GM21786 (cell line): ENCODE data around the gene CAPN7.
"Not testable (repeated sequence)": the region's sequence is repeated elsewhere in the genome, so short reads cannot be mapped to it uniquely, and the experiment has no call there.

ENCODE experiments used
- ATAC-seq: cut with Tn5 transposase; IDR thresholded peaks from one replicate; pipeline ENCODE4 v1.9.1; 2021; ENCODE audit not compliant: unreplicated experiment

CAPN7 gene

DNA sequence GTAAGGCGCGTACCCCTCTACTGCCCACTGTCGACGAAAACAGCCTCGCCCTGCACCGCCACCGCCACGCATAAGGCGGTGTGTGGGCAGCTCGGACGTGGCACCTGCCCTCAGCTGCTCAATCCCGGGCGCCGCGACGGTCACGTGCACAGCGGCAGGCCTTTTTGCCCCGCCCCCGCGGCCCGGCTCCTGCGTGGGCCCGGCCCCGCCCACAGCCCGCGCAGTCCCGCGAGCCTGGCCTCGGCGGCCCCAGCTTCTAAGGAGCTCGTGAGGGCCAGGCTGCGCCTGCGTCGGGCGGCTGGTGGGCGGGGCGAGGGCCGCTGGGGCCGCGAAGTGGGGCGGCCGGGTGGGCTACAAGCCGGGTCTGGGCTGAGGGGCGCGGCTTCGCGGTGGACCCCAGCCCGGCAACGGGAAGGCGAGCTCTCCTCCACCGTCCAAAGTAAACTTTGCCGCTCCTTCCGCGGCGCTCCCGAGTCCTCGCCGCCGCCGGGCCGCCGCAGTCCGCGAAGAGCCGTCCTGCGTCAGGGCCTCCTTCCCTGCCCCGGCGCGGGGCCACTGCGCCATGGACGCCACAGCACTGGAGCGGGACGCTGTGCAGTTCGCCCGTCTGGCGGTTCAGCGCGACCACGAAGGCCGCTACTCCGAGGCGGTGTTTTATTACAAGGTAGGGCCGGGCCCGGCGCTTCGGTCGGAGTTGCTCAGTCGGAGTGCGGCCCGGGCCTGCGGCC is at the start of gene CAPN7:
Gene CAPN7, plus strand, starts transcription at position 313 of the 728 bp plus-strand sequence. Its CDS starts 250 bp downstream, at position 563.
- ATAC-seq = peak; percentile 85

DNA sequence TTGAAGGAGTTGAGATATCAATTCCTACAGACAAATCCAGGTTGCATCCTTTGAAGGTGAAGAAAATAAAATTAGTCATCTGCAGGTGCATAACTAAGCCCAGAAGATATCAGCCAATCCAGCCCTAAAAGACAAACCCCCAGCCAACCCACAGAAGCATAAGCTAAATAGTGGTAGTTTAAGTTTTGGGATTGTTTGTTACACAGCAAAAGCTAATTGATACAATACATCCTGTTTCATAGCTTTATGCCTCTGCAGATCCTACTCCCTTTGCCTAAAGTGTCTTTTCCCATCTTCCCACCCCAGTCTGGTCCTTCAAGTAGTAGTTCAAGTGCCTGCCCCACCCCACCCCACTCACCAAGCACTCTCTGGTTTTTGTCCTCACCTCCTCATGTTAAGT is 48.6 kb upstream of the CAPN7 start:
- no peak for ATAC-seq

DNA sequence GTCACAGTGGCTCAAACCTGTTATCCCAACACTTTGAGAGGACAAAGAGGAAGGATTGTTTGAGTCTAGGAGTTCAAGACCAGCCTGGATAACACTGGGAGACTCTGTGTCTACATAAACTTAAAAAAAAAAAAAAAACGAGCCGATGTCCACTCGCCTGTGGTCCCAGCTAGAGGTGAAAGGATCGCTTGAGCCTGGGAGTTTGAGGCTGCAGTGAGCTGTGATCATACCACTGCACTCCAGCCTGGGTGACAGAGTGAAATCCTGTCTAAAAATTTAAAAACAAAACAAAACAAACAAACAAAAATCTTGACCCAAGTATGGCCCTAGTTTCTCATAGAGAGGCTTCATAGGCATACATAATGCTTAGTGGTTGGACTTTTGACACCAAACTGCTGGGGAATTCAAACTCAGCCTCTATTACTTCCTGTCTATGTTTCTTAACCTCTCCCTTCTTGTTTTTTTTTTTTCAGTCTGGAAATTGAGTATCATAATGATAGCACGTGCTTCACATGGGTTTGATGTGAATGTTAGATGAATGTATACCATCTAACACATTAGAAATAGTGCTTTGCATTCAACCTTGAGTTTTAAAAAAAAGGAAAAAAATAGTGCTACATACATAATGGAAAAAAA is 46.4 kb upstream of the CAPN7 start:
- ATAC-seq = no peak

DNA sequence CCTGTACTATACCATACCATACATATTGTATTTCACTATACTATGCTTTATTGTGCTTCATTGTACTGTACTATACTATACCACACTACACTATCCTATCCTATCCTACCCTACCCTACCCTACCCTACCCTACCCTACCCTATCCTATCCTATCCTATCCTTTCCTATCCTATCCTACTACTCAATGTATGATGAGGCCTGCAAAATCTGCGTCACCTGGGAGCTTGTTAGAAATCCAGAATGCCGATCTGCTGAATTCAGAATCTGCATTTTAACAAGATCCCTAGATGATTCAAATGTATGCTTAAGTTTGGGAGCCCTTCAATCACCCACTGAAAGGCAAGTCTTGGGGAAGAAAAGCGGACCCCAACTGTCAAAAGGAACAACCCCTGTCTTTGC is 45.4 kb upstream of the CAPN7 start:
- ATAC-seq = no peak

DNA sequence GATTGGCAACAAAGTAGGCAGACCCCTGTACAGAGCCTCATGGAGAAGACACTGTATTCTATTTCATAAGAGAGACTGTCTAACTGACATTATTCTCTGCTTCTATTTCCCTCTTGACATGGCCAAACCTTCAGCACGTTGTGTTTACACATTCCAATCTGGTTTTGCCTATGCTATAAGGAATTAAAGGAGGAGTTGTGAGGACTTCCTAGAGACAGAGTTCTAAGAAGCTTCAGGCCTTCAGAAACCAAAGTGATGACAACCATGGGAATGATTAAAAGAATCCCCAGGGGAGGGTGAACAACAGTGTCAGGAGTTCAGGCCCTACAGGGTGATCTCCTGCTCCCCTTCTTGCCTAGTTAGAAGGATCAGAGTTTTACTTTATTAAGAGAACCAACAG is 44.9 kb upstream of the CAPN7 start:
- ATAC-seq = no peak

DNA sequence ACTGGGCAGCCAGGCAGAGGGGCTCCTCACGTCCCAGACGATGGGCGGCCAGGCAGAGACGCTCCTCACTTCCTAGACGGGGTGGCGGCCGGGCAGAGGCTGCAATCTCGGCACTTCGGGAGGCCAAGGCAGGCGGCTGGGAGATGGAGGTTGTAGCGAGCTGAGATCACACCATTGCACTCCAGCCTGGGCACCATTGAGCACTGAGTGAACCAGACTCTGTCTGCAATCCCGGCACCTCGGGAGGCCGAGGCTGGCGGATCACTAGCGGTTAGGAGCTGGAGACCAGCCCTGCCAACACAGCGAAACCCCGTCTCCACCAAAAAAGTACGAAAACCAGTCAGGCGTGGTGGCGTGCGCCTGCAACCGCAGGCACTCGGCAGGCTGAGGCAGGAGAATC is 42.4 kb upstream of the CAPN7 start:
- not testable (repeated sequence) for ATAC-seq

DNA sequence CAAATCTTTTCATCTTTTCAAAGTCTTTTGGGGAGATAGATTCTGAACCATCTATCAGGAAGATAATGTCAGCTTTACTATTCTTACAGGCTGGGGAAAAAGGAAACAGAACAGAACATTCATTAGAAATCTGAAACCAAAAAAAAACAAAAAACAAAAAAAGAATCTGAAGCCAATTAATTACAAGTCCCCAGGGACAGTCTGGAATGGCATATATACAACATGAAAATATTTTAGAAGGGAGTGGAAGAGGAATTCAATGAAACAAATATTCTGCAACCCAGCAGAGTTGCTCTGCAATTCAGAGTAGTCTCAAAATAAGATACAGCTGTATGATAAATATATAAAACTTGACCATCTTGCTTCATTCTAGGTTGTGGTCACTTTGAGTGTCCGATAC is 41.7 kb upstream of the CAPN7 start:
- no peak for ATAC-seq

DNA sequence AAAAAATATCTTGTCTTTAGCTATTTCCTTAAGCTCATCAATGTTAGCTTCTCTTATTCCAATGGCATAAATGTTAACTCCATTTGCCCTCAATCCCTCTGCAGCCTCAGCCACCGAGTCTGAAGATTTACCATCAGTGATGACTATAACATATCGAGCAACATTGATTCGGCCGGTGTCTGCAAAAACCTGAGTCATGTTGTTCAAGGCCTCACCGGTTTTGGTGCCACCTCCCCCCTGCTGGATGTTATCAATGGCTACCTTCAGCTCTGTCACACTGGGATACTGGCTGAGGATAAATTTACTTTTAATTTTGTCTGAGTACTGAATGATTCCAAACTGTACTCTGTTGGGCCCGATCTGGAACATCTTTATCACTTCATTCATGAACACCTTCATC is 41.0 kb upstream of the CAPN7 start:
- ATAC-seq = no peak

DNA sequence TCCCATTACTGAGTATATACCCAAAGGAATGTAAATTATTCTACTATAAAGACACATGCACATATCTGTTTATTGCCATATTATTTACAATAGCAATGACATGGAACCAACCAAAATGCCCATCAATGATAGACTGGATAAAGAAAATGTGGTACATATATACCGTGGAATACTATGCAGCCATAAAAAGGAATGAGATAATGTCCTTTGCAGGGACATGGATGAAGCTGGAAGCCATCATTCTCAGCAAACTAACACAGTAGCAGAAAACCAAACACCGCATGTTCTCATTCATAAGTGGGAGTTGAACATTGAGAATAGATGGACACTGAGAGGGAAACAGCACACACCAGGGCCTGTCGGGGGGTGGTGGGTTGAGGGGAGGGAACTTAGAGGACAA is 39.7 kb upstream of the CAPN7 start:
- not testable (repeated sequence) for ATAC-seq

DNA sequence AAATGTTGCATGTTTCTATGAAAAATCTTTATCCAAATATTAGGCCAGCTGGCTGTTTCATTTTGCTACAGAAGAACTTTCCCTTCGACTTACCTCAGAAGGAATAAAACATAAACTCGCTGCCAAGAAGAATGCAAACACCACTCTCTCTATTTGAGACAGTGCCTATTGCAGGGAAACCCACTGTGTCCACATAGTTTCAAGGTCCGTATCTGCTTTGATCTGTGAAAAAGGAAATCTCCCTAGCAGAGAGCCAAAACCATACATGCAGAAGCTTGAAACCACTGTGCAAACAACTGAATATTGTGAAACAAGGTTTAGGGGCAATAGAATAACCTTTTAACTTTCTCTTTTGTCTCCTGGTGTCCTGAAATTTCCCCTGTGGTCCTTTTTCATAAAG is 35.0 kb upstream of the CAPN7 start:
- peak; percentile 55 for ATAC-seq

DNA sequence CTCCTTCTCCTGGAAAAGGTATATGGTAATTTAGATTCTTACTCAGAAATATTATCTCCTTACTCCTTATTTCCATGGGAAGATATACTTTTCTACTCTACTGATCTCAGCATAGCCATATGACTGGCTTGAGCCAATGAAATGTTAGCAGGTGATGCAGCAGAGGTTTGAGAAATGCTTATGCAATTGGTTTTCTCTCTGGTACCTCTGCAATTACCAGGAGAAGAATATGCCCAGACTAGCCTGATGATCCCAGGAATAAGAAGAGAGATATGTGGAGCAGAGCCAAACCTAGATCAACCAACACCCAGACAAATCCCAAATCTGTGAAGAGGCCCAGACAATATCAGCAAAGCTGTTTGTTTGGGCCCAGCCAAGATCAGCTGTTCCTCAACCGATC is 33.2 kb upstream of the CAPN7 start:
- ATAC-seq = no peak

DNA sequence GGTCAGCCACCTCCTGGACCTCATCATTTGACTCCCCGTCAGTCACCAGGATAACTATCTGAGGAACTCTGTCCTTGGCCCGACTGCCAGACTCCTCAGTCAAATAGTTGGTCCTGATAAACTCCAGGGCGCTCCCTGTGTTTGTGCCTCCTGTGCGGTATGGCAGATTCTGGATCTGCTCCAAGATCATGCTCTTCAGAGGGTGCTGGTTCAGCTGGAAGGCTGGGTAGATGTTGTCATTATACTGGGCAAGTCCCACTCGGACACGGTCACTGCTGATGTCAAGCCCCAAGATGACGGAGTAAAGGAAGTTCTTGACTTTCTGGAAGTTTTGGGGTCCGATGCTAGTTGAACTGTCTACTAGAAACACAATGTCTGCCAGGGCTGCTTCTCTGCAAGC is 31.1 kb upstream of the CAPN7 start:
- ATAC-seq = no peak

DNA sequence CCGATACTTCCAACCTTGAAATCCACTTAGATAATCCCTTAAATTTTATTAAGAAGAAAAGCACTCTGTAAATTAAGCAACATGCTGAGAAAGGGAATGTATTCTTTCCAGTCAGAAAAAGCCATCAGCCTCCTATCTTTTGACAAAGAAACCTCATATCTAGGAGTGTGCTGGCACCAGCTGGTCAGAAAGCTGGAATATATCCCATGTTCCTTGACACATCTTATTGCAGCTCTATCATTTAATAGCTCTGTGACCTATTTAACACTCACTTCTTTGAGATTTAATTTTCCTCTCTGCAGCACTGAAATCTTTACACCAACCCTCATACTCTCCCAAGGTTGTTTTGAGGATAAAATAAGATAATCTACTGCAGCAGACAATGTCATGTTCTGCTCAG is 30.4 kb upstream of the CAPN7 start:
- no peak for ATAC-seq

DNA sequence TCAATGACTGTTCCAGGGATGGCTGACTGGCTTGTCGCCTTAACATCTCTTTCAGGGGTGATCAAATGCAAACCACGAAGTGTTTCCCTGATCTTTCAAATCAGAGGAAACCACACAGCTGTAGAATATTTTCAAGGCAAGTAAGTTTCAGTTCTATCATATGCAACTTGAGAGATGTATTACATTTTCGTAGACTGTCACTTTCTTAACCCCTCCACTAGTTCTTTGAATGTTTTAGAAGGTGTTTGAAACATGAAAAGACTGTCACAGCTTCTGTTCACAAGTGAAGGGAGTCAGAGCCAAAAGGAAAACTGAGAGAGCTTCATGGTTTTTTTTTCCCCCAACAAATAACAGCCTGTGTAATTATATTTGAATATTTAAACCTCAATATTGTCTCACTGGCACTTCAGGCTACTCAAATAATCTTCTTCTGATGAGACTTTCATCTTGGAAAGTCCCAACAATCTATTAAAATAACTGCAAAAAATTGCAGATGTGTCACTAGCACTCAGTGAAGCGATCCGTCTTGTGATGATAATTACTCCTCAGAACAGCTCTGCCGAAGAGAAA is 25.9 kb upstream of the CAPN7 start:
- ATAC-seq = no peak

DNA sequence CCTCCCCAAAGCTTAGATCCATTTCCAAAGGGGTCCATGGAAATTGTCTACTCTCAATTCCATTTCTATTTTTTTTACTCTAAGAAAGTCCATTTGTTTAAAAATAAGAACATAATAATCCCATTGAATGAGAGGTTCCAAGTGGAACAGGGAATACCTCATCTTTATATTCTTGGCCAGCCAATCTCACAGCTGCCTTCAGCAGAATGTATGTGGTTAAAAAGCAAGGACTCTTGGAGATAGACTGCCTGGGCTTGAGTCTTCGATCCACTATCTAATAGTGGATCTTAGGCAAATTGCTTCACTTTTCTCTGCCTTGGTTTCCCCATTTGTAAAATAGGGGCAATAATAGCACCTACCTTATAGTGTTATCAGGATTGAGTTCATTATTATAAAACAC is 24.5 kb upstream of the CAPN7 start:
- no peak for ATAC-seq

DNA sequence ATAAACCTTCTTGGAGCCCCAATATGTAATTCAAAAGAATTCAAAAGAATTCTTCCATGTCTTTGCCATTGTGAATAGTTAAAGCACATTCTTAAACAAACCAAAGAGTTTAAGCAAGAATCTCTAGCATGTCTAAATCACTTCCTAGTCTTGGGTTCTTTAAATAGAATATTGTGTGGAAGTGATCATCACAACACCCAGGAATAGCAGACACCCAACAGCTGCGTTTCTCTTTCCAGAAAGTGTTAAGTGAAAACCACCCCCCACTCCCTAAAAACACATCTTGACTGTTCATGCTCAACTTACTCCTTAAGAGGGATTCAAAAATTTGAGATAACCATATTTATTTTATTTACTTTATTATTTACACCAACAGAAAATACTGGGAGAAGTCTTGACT is 24.1 kb upstream of the CAPN7 start:
- ATAC-seq = no peak

DNA sequence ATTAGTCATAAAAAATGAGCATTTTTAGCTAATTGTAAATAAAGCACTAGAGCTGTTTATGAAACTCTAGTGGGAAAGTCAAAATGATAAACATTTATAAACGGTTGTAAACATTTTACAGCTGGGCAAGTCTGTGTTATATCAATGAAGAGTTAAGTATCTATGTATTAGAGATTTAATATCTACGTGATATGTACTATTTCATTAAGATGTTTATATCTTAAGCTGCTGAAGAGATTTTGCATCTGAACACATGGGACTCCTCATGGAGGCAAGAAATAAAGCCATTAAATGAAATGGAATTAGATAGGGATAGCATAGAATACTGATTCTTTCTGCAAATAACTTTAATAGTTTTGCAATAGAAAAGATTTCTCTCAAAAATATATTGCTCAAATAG is 23.0 kb upstream of the CAPN7 start:
- no peak for ATAC-seq

DNA sequence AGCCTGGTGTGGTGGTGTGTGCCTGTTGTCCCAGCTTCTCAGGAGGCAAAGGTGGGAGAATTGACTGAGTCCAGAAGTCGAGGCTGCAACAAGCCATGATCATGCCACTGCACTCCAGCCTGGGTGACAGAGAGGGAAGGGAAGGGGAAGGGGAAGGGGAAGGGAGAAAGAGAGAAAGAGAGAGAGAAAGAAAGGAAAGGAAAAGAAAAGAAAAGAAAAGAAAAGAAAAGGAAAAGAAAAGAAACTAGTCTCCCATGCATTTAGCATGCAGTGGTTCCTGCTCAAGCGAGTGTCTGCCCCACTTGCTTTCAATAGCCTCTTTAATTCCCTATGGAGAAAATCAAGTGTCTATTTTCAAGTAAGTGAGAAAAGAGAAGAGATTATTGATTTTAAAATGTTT is 20.6 kb upstream of the CAPN7 start:
- ATAC-seq = no peak

DNA sequence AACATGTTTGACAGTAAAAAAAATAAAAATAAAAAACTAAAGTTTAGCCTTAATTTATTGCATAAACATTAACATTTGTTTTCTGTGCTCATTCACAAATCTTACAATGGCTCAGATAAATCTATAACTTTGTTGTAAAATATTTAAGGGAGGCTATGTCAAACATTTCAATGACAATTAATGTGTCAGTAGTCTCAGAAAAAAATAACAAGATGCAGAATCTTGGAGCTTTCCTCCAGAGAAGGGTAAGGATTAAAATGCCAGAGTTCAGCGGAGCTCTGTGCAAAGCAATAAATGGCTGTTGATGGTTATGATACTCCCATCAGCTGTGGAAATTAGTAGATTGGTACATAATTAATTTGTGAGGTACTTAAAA is 20.0 kb upstream of the CAPN7 start:
- ATAC-seq = no peak

DNA sequence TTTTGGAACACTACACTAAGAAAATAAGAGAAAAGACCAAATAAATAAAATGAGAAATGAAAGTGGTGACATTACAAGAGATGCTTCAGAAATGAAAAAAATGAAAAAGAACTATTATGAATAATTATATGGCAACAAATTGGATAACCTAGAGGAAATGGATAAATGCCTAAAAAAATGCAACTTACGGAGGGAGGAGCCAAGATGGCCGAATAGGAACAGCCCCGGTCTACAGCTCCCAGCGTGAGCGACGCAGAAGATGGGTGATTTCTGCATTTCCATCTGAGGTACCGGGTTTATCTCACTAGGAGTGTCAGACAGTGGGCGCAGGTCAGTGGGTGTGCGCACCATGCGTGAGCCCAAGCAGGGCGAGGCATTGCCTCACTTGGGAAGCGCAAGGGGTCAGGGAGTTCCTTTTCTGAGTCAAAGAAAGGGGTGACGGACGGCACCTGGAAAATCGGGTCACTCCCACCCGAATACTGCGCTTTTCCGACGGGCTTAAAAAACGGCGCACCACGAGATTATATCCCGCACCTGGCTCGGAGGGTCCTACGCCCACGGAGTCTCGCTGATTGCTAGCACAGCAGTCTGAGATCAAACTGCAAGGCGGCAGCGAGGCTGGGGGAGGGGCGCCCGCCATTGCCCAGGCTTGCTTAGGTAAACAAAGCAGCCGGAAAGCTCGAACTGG is 19.4 kb upstream of the CAPN7 start:
- not testable (repeated sequence) for ATAC-seq

DNA sequence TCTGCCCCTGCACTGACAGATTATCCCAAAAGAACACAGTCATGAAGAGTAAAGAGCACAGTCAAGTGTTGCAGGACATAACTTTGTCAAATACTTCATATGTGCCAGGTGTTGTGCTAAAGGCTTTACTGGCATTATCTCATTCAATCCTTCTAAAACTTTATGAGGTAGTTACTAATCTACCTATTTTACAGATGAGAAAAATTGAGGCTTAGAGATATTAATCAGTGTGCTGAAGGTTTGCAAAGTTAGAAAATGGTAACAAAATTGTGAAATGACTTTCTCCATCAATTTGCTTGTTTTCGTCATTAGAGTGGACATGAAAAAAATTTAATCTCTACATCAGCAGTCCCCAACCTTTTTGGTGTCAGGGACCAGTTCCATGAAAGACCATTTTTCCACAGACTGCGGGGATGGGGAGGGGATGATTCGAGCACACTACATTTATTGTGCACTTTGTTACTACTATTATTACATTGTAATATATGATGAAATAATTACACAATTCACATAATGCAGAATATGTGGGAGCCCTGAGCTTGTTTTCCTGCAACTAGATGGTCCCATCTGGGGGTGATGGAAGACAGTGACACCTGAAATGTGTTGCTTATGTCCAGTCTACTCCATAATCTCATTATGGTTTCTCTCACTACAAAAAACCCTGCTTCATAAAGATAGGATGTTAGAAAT is 8.6 kb upstream of the CAPN7 start:
- ATAC-seq = no peak
